ENCODE results near the gene TMEM266. TPM values are rescaled to one million over a fixed set of nuclear protein-coding genes. Genes with fewer than 3 reads are reported as not detected.
"Not testable (repeated sequence)": the region's sequence is repeated elsewhere in the genome, so short reads cannot be mapped to it uniquely, and the experiment has no call there.

TMEM266 gene
- total RNA-seq, 1 donor from 2014 or later = 1.4 TPM

GRCh38 chr15:76032046-76032445 lies 27.7 kb upstream of the TMEM266 start:
- Histone ChIP-seq H3K27me3 (ENCODE audit: low read depth) (no peaks in the 10 kb centered on the region), H3K4me1 (no peaks in the 10 kb centered on the region), H3K9me3 (no peaks in the 10 kb centered on the region), H3K36me3 (no peaks in the 10 kb centered on the region), H3K4me3 (no peak overlapping the region), H3K27ac (no peak overlapping the region)
- ATAC-seq = no peak
- DNase-seq = no peak
- intact Hi-C loops (cut with DNase I) = no loop called here
- TF ChIP-seq CTCF (IDR thresholded peaks at IDR 0.05) = no peak

- H3K4me3 ChIP-seq = no peak overlapping the region
- no peaks in the 10 kb centered on the region for H3K9me3 ChIP-seq
- no peaks in the 10 kb centered on the region for H3K4me1 ChIP-seq
- no peaks in the 10 kb centered on the region for H3K27me3 ChIP-seq (ENCODE audit: low read depth)
- no peak overlapping the region for H3K27ac ChIP-seq
- ATAC-seq (no peak), DNase-seq (no peak)
- no peaks in the 10 kb centered on the region for H3K36me3 ChIP-seq
- intact Hi-C loops (cut with DNase I) = no loop called here
- no peak for TF ChIP-seq CTCF (IDR thresholded peaks at IDR 0.05)
Observed at GRCh38 chr15:76033438-76033837, 26.3 kb upstream of the TMEM266 start.

- no peaks in the 10 kb centered on the region for H3K27me3 ChIP-seq (ENCODE audit: low read depth)
- H3K4me3 ChIP-seq = no peak overlapping the region
- no peak overlapping the region for H3K27ac ChIP-seq
- H3K4me1 ChIP-seq = no peaks in the 10 kb centered on the region
- no peaks in the 10 kb centered on the region for H3K36me3 ChIP-seq
- DNase-seq (no peak), ATAC-seq (no peak)
- intact Hi-C loops (cut with DNase I) = no loop called here
- no peaks in the 10 kb centered on the region for H3K9me3 ChIP-seq
- TF ChIP-seq CTCF (IDR thresholded peaks at IDR 0.05) = no peak
Observed at GRCh38 chr15:76034111-76034510, 25.7 kb upstream of the TMEM266 start.

- TF ChIP-seq CTCF (IDR thresholded peaks at IDR 0.05) = no peak
- no peaks in the 10 kb centered on the region for H3K9me3 ChIP-seq
- no peaks in the 10 kb centered on the region for H3K4me1 ChIP-seq
- ATAC-seq = no peak
- DNase-seq = no peak
- no peak overlapping the region for H3K27ac ChIP-seq
- H3K4me3 ChIP-seq = no peak overlapping the region
- H3K27me3 ChIP-seq (ENCODE audit: low read depth) = no peaks in the 10 kb centered on the region
- H3K36me3 ChIP-seq = no peaks in the 10 kb centered on the region
- intact Hi-C loops (cut with DNase I) = no loop called here
Observed at GRCh38 chr15:76035593-76035992, 24.2 kb upstream of the TMEM266 start.

- Histone ChIP-seq H3K4me1 (no peaks in the 10 kb centered on the region), H3K9me3 (peaks cover 5% of the 10 kb centered on the region), H3K27me3 (ENCODE audit: low read depth) (no peaks in the 10 kb centered on the region), H3K27ac (no peak overlapping the region), H3K4me3 (no peak overlapping the region), H3K36me3 (no peaks in the 10 kb centered on the region)
- no peak for DNase-seq
- intact Hi-C loops (cut with DNase I) = no loop called here
- no peak for TF ChIP-seq CTCF (IDR thresholded peaks at IDR 0.05)
- ATAC-seq = no peak
Observed at GRCh38 chr15:76038512-76038911, 21.3 kb upstream of the TMEM266 start.

GRCh38 chr15:76054201-76054600 lies 5.6 kb upstream of the TMEM266 start:
- ATAC-seq; DNase-seq; intact Hi-C loops (cut with DNase I): not testable (repeated sequence)

More at GRCh38 chr15:76054201-76054600, 5.6 kb upstream of the TMEM266 start:
- H3K4me1 ChIP-seq = peaks cover 18% of the 10 kb centered on the region
- not testable (repeated sequence) for H3K27ac ChIP-seq, H3K4me3 ChIP-seq, H3K36me3 ChIP-seq, H3K9me3 ChIP-seq
- peaks cover 20% of the 10 kb centered on the region for H3K27me3 ChIP-seq (ENCODE audit: low read depth)

All from lower lobe of right lung (tissue), 2 donors.